ENCODE data around the gene KCNJ8.

DNA sequence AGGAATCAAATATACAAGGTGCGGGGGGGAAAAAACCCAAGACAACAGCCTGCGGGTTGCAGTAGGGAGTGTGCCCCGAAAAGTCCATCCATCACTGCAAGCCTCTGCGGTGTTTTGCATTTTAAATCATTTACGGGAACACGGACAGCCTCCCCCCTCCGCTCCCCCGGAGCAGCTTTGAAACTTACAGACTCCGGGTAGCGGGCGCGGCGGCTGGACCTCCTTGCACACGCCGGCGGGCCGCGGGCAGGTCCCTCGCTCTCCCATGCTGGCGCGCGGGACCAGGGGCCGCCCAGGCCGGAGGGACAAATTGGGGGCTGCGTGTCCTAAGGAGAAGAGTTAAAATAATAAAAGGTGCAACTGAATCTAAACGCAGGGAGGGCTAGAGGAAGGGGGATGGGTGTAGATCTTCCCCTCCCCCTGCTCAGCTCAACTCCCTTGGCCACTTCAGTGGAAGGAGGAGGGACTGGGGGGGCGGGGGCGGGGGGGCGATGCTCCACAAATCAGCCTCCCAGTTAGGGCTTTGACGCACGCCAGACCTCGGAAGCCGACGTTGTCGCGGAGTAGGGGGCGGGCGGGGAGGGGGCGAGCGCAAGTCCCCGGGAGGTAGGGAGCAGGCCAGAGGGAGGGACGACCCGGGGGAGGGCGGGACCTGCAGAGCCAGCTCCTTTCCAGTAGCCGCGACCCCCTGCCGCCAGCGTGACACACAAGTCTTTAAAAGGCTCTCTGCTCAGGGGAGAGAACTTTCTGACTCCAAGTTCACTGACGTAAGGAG, at the start of gene KCNJ8:
- TF ChIP-seq, protein P1, sequence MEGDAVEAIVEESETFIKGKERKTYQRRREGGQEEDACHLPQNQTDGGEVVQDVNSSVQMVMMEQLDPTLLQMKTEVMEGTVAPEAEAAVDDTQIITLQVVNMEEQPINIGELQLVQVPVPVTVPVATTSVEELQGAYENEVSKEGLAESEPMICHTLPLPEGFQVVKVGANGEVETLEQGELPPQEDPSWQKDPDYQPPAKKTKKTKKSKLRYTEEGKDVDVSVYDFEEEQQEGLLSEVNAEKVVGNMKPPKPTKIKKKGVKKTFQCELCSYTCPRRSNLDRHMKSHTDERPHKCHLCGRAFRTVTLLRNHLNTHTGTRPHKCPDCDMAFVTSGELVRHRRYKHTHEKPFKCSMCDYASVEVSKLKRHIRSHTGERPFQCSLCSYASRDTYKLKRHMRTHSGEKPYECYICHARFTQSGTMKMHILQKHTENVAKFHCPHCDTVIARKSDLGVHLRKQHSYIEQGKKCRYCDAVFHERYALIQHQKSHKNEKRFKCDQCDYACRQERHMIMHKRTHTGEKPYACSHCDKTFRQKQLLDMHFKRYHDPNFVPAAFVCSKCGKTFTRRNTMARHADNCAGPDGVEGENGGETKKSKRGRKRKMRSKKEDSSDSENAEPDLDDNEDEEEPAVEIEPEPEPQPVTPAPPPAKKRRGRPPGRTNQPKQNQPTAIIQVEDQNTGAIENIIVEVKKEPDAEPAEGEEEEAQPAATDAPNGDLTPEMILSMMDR (IDR thresholded peaks at IDR 0.05) = no peak
- TF ChIP-seq POLR2A (IDR thresholded peaks at IDR 0.05) = peak in 1 of 4 donors; percentile 4

Measured in esophagus squamous epithelium (tissue), 4 donors.